ENCODE measurements around the gene NUCB1. TPM values are rescaled to one million over a fixed set of nuclear protein-coding genes. Genes with fewer than 3 reads are reported as not detected.

The NUCB1 gene
- total RNA-seq, 1 experiment from 2014 or later: 153 TPM

GRCh38 chr19:48896191-48896720, 3.9 kb upstream of the NUCB1 start:
- H3K9me3 Mint-ChIP-seq: no peaks in the 10 kb centered on the region
- no peak overlapping the region for H3K27ac Mint-ChIP-seq
- ChIA-PET CTCF (interaction anchor here (0.6 to 3.8 kb wide), 12 partner anchors 15 to 302 kb away, joined by 3 to 19 read pairs (median 6); partner anchors contain the start of genes CA11, GYS1, HSD17B14 and RUVBL2), POLR2A (interaction anchor here (0.6 to 2.4 kb wide), 4 partner anchors 23 to 254 kb away, joined by 4 to 12 read pairs (median 4); partner anchors contain the start of gene PPP1R15A)
- ATAC-seq: peak; percentile 80
- TF ChIP-seq ATF2 (CRISPR knock-in tag; IDR thresholded peaks at IDR 0.05; ENCODE audit: borderline replicate concordance, low read depth) (no peak), SP1 (CRISPR knock-in tag; conservative IDR thresholded peaks at IDR 0.05) (peak; percentile 68), NR1H2 (CRISPR knock-in tag; IDR thresholded peaks at IDR 0.05) (no peak), FOXP1 (CRISPR knock-in tag; IDR thresholded peaks at IDR 0.05; ENCODE audit: borderline replicate concordance) (no peak), ZNF532 (CRISPR knock-in tag; IDR thresholded peaks at IDR 0.05; ENCODE audit: borderline replicate concordance) (no peak), RORB (CRISPR knock-in tag; IDR thresholded peaks at IDR 0.05) (no peak), TEAD1 (CRISPR knock-in tag; IDR thresholded peaks at IDR 0.05) (no peak), E2F5 (CRISPR knock-in tag; IDR thresholded peaks at IDR 0.05) (no peak), ZNF416 (CRISPR knock-in tag; IDR thresholded peaks at IDR 0.05) (no peak), ZNF232 (CRISPR knock-in tag; IDR thresholded peaks at IDR 0.05) (no peak), ZNF423 (CRISPR knock-in tag; IDR thresholded peaks at IDR 0.05) (peak; percentile 50; the same call in 1 of the 2 replicates)
- peak overlapping the region; percentile 71 for H3K4me3 Mint-ChIP-seq
- peaks cover 15% of the 10 kb centered on the region for H3K4me1 Mint-ChIP-seq
- peak; percentile 90 for DNase-seq (ENCODE audit: low spot score)
- H3K36me3 Mint-ChIP-seq: no peaks in the 10 kb centered on the region
- H3K27me3 Mint-ChIP-seq (ENCODE audit: low read depth): peaks cover 27% of the 10 kb centered on the region

- Mint-ChIP-seq H3K9me3 (no peaks in the 10 kb centered on the region), H3K27ac (no peak overlapping the region)
- ATAC-seq: no peak
- TF ChIP-seq ELF4 (CRISPR knock-in tag; IDR thresholded peaks at IDR 0.05; ENCODE audit: low read depth): no peak
- no peak for TF ChIP-seq ZNF512 (CRISPR knock-in tag; IDR thresholded peaks at IDR 0.05; ENCODE audit: borderline replicate concordance)
- TF ChIP-seq ATF6 (CRISPR knock-in tag; IDR thresholded peaks at IDR 0.05): no peak
- no peak for TF ChIP-seq PRRX2 (CRISPR knock-in tag; IDR thresholded peaks at IDR 0.05)
- no peak for TF ChIP-seq FOXP1 (CRISPR knock-in tag; IDR thresholded peaks at IDR 0.05; ENCODE audit: borderline replicate concordance)
- no peak for TF ChIP-seq NR2C2 (CRISPR knock-in tag; IDR thresholded peaks at IDR 0.05)
- no peak for TF ChIP-seq ATF2 (CRISPR knock-in tag; IDR thresholded peaks at IDR 0.05; ENCODE audit: borderline replicate concordance, low read depth)
- no peak for TF ChIP-seq JAZF1 (CRISPR knock-in tag; IDR thresholded peaks at IDR 0.05)
- TF ChIP-seq ZNF532 (CRISPR knock-in tag; IDR thresholded peaks at IDR 0.05; ENCODE audit: borderline replicate concordance): no peak
These were observed 2.9 kb upstream of the NUCB1 start for GRCh38 chr19:48897181-48897580.

More at GRCh38 chr19:48897181-48897580, 2.9 kb upstream of the NUCB1 start:
- DNase-seq (ENCODE audit: low spot score): no peak
- Mint-ChIP-seq H3K36me3 (peaks cover 4% of the 10 kb centered on the region; the same call in 1 of the 2 replicates), H3K4me3 (peak overlapping the region; percentile 71; the same call in 1 of the 2 replicates), H3K27me3 (ENCODE audit: low read depth) (peaks cover 25% of the 10 kb centered on the region), H3K4me1 (peaks cover 15% of the 10 kb centered on the region)
- POLR2A ChIA-PET: interaction anchor here (2.4 kb wide), 1 partner anchor 24 kb away, joined by 12 read pairs; the partner anchor contains the start of gene PPP1R15A
- CTCF ChIA-PET: interaction anchor here (0.7 to 3.8 kb wide), 5 partner anchors 15 to 102 kb away, joined by 5 to 19 read pairs (median 9); no protein-coding TSS in a partner anchor

Measured in WTC11 (cell line).